ENCODE measurements around the gene TSHZ3. TPM values are rescaled to one million over a fixed set of nuclear protein-coding genes. Genes with fewer than 3 reads are reported as not detected.

The TSHZ3 gene
- total RNA-seq, 1 experiment from 2014 or later = 14.8 TPM

DNA sequence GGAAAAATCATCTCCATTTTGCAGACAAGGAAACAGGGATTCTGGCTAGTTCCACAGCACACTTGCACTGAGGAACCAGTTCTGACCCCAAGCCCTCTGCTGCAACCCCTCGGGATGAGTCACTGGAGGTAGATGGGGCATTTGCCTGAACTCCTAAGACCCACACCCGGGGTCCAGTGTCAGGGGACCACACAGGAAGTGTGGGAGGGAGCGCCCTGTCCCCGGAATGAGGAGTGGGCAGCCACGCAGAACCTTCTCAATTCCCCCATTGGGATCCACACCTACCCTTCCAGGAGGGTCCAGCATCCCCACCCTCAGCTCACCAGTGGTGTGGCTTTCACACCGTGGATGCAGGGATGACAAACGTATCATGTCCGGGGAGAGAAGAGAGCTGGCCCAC lies 62.7 kb downstream of the TSHZ3 start:
- Histone ChIP-seq H3K36me3 (ENCODE audit: insufficient read depth, low read length, poor library complexity, severe bottlenecking) (no peaks in the 10 kb centered on the region), H3K4me3 (ENCODE audit: low read depth, low read length, poor library complexity, severe bottlenecking) (no peak overlapping the region), H3K27ac (ENCODE audit: low read depth, low read length, poor library complexity, severe bottlenecking) (no peak overlapping the region), H3K27me3 (replicated peaks; ENCODE audit: insufficient read depth, low read depth, low read length, poor library complexity) (no peaks in the 10 kb centered on the region), H3K9me3 (ENCODE audit: low read depth, low read length, poor library complexity, severe bottlenecking) (no peaks in the 10 kb centered on the region), H3K4me1 (ENCODE audit: insufficient read depth, low read length, poor library complexity, severe bottlenecking) (no peaks in the 10 kb centered on the region)
- CTCF ChIA-PET = no interaction called here
- intact Hi-C loops (cut with micrococcal nuclease; ENCODE audit: unreplicated experiment) = no loop called here
- no peak for TF ChIP-seq EZH2 (IDR thresholded peaks at IDR 0.05; ENCODE audit: borderline replicate concordance, low read depth, low read length, poor library complexity, severe bottlenecking)
- TF ChIP-seq, protein P1, sequence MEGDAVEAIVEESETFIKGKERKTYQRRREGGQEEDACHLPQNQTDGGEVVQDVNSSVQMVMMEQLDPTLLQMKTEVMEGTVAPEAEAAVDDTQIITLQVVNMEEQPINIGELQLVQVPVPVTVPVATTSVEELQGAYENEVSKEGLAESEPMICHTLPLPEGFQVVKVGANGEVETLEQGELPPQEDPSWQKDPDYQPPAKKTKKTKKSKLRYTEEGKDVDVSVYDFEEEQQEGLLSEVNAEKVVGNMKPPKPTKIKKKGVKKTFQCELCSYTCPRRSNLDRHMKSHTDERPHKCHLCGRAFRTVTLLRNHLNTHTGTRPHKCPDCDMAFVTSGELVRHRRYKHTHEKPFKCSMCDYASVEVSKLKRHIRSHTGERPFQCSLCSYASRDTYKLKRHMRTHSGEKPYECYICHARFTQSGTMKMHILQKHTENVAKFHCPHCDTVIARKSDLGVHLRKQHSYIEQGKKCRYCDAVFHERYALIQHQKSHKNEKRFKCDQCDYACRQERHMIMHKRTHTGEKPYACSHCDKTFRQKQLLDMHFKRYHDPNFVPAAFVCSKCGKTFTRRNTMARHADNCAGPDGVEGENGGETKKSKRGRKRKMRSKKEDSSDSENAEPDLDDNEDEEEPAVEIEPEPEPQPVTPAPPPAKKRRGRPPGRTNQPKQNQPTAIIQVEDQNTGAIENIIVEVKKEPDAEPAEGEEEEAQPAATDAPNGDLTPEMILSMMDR (conservative IDR thresholded peaks at IDR 0.05; ENCODE audit: low read depth, low read length) = no peak
- POLR2A ChIA-PET (ENCODE audit: low non-redundant PET) = no interaction called here
- BruUV-seq (replicated peaks) = no TSS peak
- no peak for DNase-seq (ENCODE audit: low spot score)

DNA sequence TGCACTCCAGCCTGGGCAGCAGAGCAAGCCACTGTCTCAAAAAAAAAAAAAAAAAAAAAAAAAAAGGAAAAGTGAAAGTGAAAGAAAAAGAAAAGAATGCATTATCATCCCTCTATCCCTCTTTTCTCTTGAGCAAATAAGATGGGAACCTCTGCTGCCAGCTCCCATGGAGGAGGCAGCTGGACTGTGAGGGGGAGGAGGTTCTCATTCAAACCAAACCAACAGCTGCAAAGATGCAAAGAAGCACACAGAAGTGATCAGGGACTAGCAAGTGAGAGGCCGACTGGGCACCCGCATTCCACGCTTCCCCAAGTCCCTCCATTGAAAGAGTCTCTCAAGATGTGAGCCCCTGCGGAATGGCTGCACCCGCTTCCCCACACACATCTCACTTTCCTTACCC lies 63.5 kb downstream of the TSHZ3 start:
- BruUV-seq (replicated peaks) = no TSS peak
- Histone ChIP-seq H3K27me3 (replicated peaks; ENCODE audit: insufficient read depth, low read depth, low read length, poor library complexity) (no peaks in the 10 kb centered on the region), H3K27ac (ENCODE audit: low read depth, low read length, poor library complexity, severe bottlenecking) (no peak overlapping the region), H3K36me3 (ENCODE audit: insufficient read depth, low read length, poor library complexity, severe bottlenecking) (no peaks in the 10 kb centered on the region), H3K9me3 (ENCODE audit: low read depth, low read length, poor library complexity, severe bottlenecking) (no peaks in the 10 kb centered on the region), H3K4me1 (ENCODE audit: insufficient read depth, low read length, poor library complexity, severe bottlenecking) (no peaks in the 10 kb centered on the region), H3K4me3 (ENCODE audit: low read depth, low read length, poor library complexity, severe bottlenecking) (no peak overlapping the region)
- ChIA-PET CTCF (no interaction called here), POLR2A (ENCODE audit: low non-redundant PET) (no interaction called here)
- DNase-seq (ENCODE audit: low spot score) = no peak
- intact Hi-C loops (cut with micrococcal nuclease; ENCODE audit: unreplicated experiment) = no loop called here
- TF ChIP-seq EZH2 (IDR thresholded peaks at IDR 0.05; ENCODE audit: borderline replicate concordance, low read depth, low read length, poor library complexity, severe bottlenecking) = no peak
- TF ChIP-seq, protein P1 (conservative IDR thresholded peaks at IDR 0.05; ENCODE audit: low read depth, low read length) = no peak

DNA sequence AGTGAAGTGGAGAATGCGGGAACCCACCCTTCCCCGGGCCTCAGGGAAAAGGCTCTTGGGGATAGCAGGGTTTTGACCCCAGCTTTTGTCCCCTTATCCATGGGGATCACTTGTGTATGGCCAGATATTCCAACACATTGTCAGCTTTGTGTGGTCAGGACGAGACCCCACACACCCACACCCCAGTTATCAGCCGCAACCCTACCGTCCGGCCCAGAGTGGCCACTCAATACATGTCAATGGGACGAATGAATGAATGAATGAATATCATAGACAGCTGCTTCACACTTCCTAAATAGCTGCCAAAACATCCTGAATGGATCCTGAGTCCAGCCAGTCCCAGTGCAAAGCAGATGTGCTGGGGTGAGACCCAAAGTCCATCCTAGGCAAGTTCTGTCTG lies 64.6 kb downstream of the TSHZ3 start:
- ChIA-PET POLR2A (ENCODE audit: low non-redundant PET) (no interaction called here), CTCF (no interaction called here)
- Histone ChIP-seq H3K36me3 (ENCODE audit: insufficient read depth, low read length, poor library complexity, severe bottlenecking) (no peaks in the 10 kb centered on the region), H3K4me1 (ENCODE audit: insufficient read depth, low read length, poor library complexity, severe bottlenecking) (no peaks in the 10 kb centered on the region), H3K4me3 (ENCODE audit: low read depth, low read length, poor library complexity, severe bottlenecking) (no peak overlapping the region), H3K27ac (ENCODE audit: low read depth, low read length, poor library complexity, severe bottlenecking) (no peak overlapping the region), H3K27me3 (replicated peaks; ENCODE audit: insufficient read depth, low read depth, low read length, poor library complexity) (no peaks in the 10 kb centered on the region), H3K9me3 (ENCODE audit: low read depth, low read length, poor library complexity, severe bottlenecking) (no peaks in the 10 kb centered on the region)
- no TSS peak for BruUV-seq (replicated peaks)
- TF ChIP-seq, protein P1 (conservative IDR thresholded peaks at IDR 0.05; ENCODE audit: low read depth, low read length) = no peak
- TF ChIP-seq EZH2 (IDR thresholded peaks at IDR 0.05; ENCODE audit: borderline replicate concordance, low read depth, low read length, poor library complexity, severe bottlenecking) = no peak
- DNase-seq (ENCODE audit: low spot score) = no peak
- intact Hi-C loops (cut with micrococcal nuclease; ENCODE audit: unreplicated experiment) = no loop called here
